ENCODE measurements around the gene CENPVL1. TPM values are rescaled to one million over a fixed set of nuclear protein-coding genes. Genes with fewer than 3 reads are reported as not detected.
"Not testable (repeated sequence)": the region's sequence is repeated elsewhere in the genome, so short reads cannot be mapped to it uniquely, and the experiment has no call there.

The CENPVL1 gene
- total RNA-seq, 2 experiments from 2014 or later, result not detected

DNA sequence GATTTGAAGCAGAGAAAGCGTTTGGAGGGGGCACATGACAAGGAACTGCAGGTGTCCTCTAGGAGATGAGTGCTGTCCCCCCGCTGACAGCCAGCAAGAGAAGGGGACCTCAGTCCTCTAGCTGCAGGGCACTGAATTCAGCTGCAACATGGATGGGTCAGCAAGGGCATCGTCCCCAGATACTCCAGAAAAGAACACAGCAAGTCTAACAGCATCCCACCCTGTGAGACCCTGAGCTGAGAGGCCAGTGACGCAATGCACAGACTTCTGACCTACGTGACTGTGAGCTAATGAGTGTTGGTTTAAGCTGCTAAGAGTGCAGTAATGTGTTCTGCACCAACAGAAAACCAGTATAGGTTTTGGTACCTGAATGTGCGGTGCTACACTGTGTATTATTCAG is 16.1 kb upstream of the CENPVL1 start:
- no peaks in the 10 kb centered on the region for H3K4me1 Mint-ChIP-seq (ENCODE audit: low read depth)
- DNase-seq (no peak), ATAC-seq (ENCODE audit: poor library complexity) (no peak)
- no peaks in the 10 kb centered on the region for H3K4me1 ChIP-seq (ENCODE audit: insufficient read depth, low read length)
- H3K27ac Mint-ChIP-seq, result no peak overlapping the region
- POLR2A ChIA-PET, result no interaction called here
- H3K9me3 Mint-ChIP-seq, result no peaks in the 10 kb centered on the region
- no peak overlapping the region for H3K4me3 ChIP-seq (ENCODE audit: low read length)
- H3K27me3 Mint-ChIP-seq, result peaks cover 16% of the 10 kb centered on the region
- no peaks in the 10 kb centered on the region for H3K36me3 ChIP-seq (ENCODE audit: insufficient read depth, low read length)
- no peak overlapping the region for H3K4me3 Mint-ChIP-seq
- no peaks in the 10 kb centered on the region for H3K9me3 ChIP-seq (ENCODE audit: control insufficient read depth in 1 of 2, insufficient read depth in 1 of 2, low read length in 2 of 2)
- no peak overlapping the region for H3K27ac ChIP-seq (ENCODE audit: low read depth in 1 of 2, low read length in 2 of 2)
- no peaks in the 10 kb centered on the region for H3K36me3 Mint-ChIP-seq (ENCODE audit: low read depth)
- intact Hi-C loops (cut with DNase I, micrococcal nuclease), result no loop called here
- H3K27me3 ChIP-seq (ENCODE audit: control insufficient read depth in 1 of 2, insufficient read depth in 2 of 2, low read length in 2 of 2), result no peaks in the 10 kb centered on the region
- CTCF ChIA-PET, result no interaction called here
- TF ChIP-seq CTCF (IDR thresholded peaks at IDR 0.05), result no peak

DNA sequence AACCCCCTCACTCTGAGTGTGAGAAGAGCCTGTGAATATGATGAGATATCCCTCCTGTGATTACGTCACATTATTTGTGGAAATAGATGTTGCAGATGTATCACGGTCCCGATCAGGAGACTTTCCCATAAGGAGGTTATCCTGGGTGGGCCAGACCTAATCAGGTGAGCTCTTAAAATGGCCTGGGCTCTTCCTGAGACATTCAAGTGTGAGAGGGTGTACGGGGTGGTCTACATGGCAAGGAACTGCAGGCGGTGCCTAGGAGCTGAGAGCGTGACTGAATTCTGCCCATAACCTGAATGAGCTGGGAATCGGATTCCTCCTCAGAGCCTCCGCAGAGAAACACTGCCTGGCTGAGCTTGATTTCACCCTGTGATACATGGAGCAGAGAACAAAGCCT is 12.9 kb upstream of the CENPVL1 start:
- CTCF ChIA-PET, result no interaction called here
- Histone ChIP-seq H3K4me1 (ENCODE audit: insufficient read depth, low read length) (no peaks in the 10 kb centered on the region), H3K27ac (ENCODE audit: low read depth in 1 of 2, low read length in 2 of 2) (no peak overlapping the region), H3K27me3 (ENCODE audit: control insufficient read depth in 1 of 2, insufficient read depth in 2 of 2, low read length in 2 of 2) (no peaks in the 10 kb centered on the region), H3K36me3 (ENCODE audit: insufficient read depth, low read length) (no peaks in the 10 kb centered on the region), H3K4me3 (ENCODE audit: low read length) (no peak overlapping the region), H3K9me3 (ENCODE audit: control insufficient read depth in 1 of 2, insufficient read depth in 1 of 2, low read length in 2 of 2) (no peaks in the 10 kb centered on the region)
- DNase-seq, result no peak
- H3K4me1 Mint-ChIP-seq (ENCODE audit: low read depth), result no peaks in the 10 kb centered on the region
- TF ChIP-seq CTCF (IDR thresholded peaks at IDR 0.05), result no peak
- intact Hi-C loops (cut with DNase I, micrococcal nuclease), result no loop called here
- no peaks in the 10 kb centered on the region for H3K36me3 Mint-ChIP-seq (ENCODE audit: low read depth)
- POLR2A ChIA-PET, result no interaction called here
- H3K4me3 Mint-ChIP-seq, result no peak overlapping the region
- no peak for ATAC-seq (ENCODE audit: poor library complexity)
- no peaks in the 10 kb centered on the region for H3K9me3 Mint-ChIP-seq
- peaks cover 20% of the 10 kb centered on the region for H3K27me3 Mint-ChIP-seq
- no peak overlapping the region for H3K27ac Mint-ChIP-seq

DNA sequence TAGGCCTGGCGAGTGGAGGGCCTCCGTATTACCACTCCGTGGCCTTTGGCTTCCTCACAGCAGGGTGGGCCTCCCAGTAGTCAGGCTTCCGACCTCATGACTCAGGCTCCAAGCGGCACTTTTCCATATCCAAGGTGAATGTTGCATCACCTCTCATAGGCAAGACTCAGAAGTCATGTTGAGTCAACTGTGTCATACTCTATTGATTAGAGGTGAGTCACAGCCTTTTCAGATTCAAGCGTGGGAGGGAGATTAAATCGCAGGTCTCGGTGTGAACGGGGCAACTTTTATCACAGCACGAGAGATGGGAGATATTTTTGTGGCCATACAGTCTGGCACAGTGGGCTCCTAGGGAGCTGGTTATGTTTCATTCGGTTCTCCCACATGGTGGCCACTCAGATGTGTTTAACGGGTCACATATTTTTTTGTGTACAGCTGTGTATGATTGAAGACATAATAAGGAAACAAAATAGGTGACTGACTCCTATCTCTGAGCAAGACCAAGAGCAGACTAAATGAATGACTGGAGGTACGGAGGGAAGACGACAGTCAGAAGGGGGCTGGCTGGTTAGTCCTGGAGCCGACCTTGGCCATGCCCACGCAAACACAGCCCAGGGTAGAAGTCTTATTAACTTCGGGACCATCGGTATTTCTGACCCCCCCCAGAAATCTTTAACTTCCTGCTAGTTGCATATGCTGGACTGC is 2.8 kb downstream of the CENPVL1 start:
- H3K27ac Mint-ChIP-seq, H3K9me3 Mint-ChIP-seq, POLR2A ChIA-PET: not testable (repeated sequence)

GRCh38 chrX:51728202-51728601 is 17.9 kb downstream of the CENPVL1 start:
- Mint-ChIP-seq H3K36me3 (ENCODE audit: low read depth) (no peaks in the 10 kb centered on the region), H3K4me3 (no peak overlapping the region), H3K4me1 (ENCODE audit: low read depth) (no peaks in the 10 kb centered on the region), H3K27me3 (peaks cover 3% of the 10 kb centered on the region), H3K9me3 (no peaks in the 10 kb centered on the region), H3K27ac (no peak overlapping the region)
- intact Hi-C loops (cut with DNase I, micrococcal nuclease), result no loop called here
- Histone ChIP-seq H3K4me3 (ENCODE audit: low read length) (no peak overlapping the region), H3K9me3 (ENCODE audit: control insufficient read depth in 1 of 2, insufficient read depth in 1 of 2, low read length in 2 of 2) (no peaks in the 10 kb centered on the region), H3K36me3 (ENCODE audit: insufficient read depth, low read length) (no peaks in the 10 kb centered on the region), H3K27me3 (ENCODE audit: control insufficient read depth in 1 of 2, insufficient read depth in 2 of 2, low read length in 2 of 2) (no peaks in the 10 kb centered on the region), H3K27ac (ENCODE audit: low read depth in 1 of 2, low read length in 2 of 2) (no peak overlapping the region), H3K4me1 (ENCODE audit: insufficient read depth, low read length) (no peaks in the 10 kb centered on the region)
- CTCF ChIA-PET, result no interaction called here
- DNase-seq (no peak), ATAC-seq (ENCODE audit: poor library complexity) (no peak)
- no peak for TF ChIP-seq CTCF (IDR thresholded peaks at IDR 0.05)
- POLR2A ChIA-PET, result no interaction called here

More for the DNA sequence above, 2.8 kb downstream of the CENPVL1 start:
- H3K4me3 Mint-ChIP-seq; H3K36me3 Mint-ChIP-seq (ENCODE audit: low read depth); ATAC-seq (ENCODE audit: poor library complexity); H3K4me1 Mint-ChIP-seq (ENCODE audit: low read depth); H3K27me3 Mint-ChIP-seq; H3K4me1 ChIP-seq (ENCODE audit: insufficient read depth, low read length); H3K9me3 ChIP-seq (ENCODE audit: control insufficient read depth in 1 of 2, insufficient read depth in 1 of 2, low read length in 2 of 2); CTCF ChIA-PET; H3K36me3 ChIP-seq (ENCODE audit: insufficient read depth, low read length); intact Hi-C loops (cut with DNase I, micrococcal nuclease); H3K27ac ChIP-seq (ENCODE audit: low read depth in 1 of 2, low read length in 2 of 2); DNase-seq; H3K4me3 ChIP-seq (ENCODE audit: low read length); H3K27me3 ChIP-seq (ENCODE audit: control insufficient read depth in 1 of 2, insufficient read depth in 2 of 2, low read length in 2 of 2): not testable (repeated sequence)

All from CD4-positive, alpha-beta T cell (primary cell).